Raji (cell line): Measurements from ENCODE around the gene HYAL2.

Experiments
- POLR2A ChIP-seq: IDR thresholded peaks from 2 replicates; pipeline ENCODE4 v1.6.1; 2011; ENCODE audit warnings: low read depth, low read length, control low read depth; ENCODE audit not compliant: insufficient read depth

The HYAL2 gene

DNA sequence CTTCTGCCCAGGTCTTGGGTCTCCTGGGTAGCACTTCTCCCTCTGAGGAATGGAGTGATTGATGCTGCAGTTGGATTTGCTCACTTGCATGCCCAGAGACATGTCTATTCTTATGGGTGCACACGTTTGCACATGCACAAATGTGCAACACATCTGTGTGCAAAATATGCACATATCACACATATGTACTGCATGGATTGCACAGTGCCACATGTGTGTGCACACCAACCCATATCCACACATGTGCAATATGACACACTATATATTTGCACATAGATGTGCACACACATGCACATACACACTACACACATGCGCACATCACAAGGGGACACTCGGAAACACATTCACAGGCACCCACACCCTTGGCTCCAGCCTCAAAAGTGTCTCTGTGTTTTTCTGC is 54.3 kb downstream of the HYAL2 start:
- TF ChIP-seq POLR2A = no peak
